H7 (cell line): ENCODE results near the gene STYXL1. TPM values are rescaled to one million over a fixed set of nuclear protein-coding genes. Genes with fewer than 3 reads are reported as not detected.
A peak's percentile ranks its signal among the peaks of the same experiment; 100 is the strongest.

ENCODE experiments used
- DNase-seq: peaks from one replicate; pipeline ENCODE4 v3.0.0; 2012
- H3K27me3 ChIP-seq: 2 replicates; pipeline ENCODE4 v1.6.0; 2011; ENCODE audit warnings: mild to moderate bottlenecking, low read length; ENCODE audit not compliant: control insufficient read depth, insufficient read depth
- H3K36me3 ChIP-seq: replicated peaks from 2 replicates; pipeline ENCODE4 v1.5.1; 2011; ENCODE audit warnings: low read length; ENCODE audit not compliant: control insufficient read depth, insufficient read depth
- H3K4me3 ChIP-seq: 2 replicates; pipeline ENCODE4 v1.5.1; 2011; ENCODE audit warnings: low read depth, mild to moderate bottlenecking, control low read depth, low read length, moderate library complexity; ENCODE audit not compliant: insufficient read depth
- total RNA-seq: library from RNA; depleted of rRNA; stranded (reverse); fragments of >200 nt; shearing (Covaris generic); gene quantifications from 2 replicates; pipeline ENCODE4 v1.2.3, GENCODE V29; 2014

The STYXL1 gene
- total RNA-seq, 1 experiment from 2014 or later: 53.1 TPM

DNA sequence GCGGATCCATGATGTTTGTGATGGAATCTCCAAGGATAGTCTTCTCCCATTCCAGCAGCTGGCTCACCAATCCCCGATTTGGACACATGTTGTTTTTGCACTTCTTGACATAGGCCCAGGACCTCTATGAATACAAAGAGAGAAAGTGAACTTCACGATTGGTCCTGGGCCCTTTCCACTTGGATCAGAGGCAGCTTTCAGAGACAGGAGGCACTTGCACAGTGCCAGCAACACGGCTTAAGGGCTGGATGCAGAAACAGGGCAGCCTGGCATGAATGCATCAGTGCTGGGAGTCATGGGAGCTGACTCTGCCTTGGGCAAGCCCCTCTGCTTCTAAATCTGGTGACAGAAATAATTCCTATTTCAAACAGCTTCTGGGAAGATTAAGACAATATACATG lies 51.3 kb downstream of the STYXL1 start:
- no peak overlapping the region for H3K4me3 ChIP-seq
- H3K27me3 ChIP-seq: no peaks in the 10 kb centered on the region
- no peak for DNase-seq
- H3K36me3 ChIP-seq: no peaks in the 10 kb centered on the region; the same call in none of the 2 replicates

DNA sequence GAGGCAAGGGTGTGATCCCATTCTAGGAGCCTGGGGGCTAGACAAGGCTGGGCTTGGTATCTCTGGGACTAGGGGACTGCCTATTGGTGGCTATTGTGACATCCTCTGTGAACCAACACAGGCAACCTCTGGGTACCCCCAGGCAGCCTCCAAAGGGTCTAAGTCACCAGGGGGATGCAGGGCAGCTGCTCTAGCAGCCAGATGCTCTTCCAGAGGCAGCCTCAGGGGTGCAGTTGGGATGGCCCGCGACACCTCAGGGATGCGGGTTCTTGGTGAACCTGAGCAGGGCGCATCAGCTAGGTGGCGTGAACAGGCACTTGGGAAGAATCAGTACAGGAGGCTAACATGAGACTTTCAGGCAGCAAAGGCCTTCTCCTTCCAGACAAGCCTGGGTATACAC lies 51.8 kb downstream of the STYXL1 start:
- H3K36me3 ChIP-seq: no peaks in the 10 kb centered on the region; the same call in none of the 2 replicates
- no peak overlapping the region for H3K4me3 ChIP-seq
- H3K27me3 ChIP-seq: no peaks in the 10 kb centered on the region
- DNase-seq: peak; percentile 16

DNA sequence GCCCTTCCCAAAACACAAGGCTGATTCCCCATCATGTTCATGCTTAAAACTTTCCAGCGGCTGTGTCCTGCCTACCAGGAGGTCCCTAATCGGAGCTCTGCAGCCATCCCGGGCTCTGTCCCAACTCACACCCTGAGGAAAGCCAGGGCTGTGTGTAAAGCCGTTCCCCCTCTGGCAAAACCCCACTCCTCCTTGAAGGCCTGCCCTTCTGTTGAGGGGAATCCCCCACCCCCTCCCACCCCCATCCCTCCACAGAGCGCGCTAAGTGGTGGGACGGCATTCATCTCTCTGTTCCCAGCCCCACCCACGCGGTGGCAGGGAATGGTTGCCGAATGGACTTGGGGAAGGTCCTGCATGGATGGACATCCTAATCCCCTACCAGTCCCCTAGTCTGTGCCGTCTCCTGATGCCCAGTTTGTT lies 52.7 kb downstream of the STYXL1 start:
- peak; percentile 76 for DNase-seq
- Histone ChIP-seq H3K27me3 (no peaks in the 10 kb centered on the region), H3K36me3 (no peaks in the 10 kb centered on the region), H3K4me3 (peak overlapping the region; percentile 39; the same call in 1 of the 2 replicates)

DNA sequence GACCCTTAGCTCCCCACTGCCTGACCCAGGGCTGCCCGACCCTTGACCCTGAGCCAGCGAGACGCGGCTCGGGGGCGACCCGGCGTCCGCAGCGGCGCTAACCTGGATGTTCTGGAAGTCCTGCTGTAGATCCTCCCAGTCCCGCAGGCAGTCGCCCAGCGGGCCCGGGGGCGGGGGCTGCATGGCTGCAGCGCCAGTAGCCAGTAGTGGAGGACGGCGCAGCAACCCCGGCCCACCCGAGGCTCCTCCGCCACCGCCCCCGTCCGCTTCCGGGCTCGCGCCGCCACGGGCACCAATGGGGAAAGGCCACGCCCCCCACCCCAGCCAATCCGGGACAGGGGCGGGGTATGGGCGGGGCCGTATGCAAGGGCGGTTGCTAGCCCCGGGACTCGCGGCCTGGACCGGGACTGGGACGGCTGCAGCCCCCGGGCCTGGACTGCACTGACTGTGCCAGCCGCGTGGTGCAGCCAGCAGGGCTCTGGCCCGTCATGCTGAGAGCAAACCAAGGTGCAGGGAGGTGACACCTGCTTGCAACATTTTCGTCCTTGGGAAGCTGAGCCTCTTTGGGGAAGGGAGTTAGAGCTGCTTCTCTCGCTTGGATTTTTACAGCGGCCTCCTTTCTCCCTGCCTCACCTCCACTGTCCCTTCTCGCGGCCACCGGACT lies 53.3 kb downstream of the STYXL1 start, which contains the start of gene TMEM120A:
TMEM120A (minus strand) TSS at position 208 of the 664 bp plus-strand sequence; CDS start at position 183, 25 bp downstream.
- Histone ChIP-seq H3K4me3 (peak within 1 kb of the TSS; percentile 80), H3K27me3 (no peaks in the 10 kb centered on the region), H3K36me3 (no peaks in the 10 kb centered on the region)
- peak; percentile 100 for DNase-seq

DNA sequence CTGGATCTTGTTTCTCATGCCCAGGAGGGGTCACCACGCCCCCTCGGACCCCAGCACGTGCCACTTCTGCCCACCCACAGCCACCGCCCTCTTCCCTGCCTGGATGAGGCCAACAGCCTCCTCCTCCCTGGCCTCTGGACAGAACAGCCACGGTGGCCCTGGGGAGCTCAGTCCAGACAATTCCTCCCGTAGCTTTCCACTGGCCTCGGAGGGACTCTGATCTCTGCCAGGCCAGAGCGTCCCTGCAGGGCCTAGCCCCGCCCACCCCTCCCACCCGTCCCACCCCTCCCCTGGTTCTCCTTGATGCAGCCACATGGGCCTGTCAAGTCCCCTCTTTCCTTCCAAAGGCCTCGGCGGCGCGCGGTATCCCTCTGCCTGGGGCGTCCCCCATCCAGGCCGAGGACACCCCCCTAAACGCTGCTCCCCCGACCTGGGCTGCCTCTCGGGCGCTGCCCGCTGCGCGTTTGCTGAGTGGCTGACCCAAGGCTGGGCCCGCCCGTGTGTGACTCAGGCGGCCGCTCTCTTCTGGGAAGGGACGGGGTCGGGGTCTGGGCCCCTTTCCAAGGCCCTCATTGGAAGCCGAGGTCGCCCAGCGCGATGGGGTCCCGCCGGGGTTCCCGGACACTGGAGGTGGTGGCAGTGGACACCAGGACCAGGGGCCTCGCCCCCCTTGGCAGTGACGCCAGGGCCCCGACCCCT lies 54.0 kb downstream of the STYXL1 start:
- peak; percentile 98 for DNase-seq
- peak overlapping the region; percentile 80 for H3K4me3 ChIP-seq
- H3K36me3 ChIP-seq: no peaks in the 10 kb centered on the region
- no peaks in the 10 kb centered on the region for H3K27me3 ChIP-seq

DNA sequence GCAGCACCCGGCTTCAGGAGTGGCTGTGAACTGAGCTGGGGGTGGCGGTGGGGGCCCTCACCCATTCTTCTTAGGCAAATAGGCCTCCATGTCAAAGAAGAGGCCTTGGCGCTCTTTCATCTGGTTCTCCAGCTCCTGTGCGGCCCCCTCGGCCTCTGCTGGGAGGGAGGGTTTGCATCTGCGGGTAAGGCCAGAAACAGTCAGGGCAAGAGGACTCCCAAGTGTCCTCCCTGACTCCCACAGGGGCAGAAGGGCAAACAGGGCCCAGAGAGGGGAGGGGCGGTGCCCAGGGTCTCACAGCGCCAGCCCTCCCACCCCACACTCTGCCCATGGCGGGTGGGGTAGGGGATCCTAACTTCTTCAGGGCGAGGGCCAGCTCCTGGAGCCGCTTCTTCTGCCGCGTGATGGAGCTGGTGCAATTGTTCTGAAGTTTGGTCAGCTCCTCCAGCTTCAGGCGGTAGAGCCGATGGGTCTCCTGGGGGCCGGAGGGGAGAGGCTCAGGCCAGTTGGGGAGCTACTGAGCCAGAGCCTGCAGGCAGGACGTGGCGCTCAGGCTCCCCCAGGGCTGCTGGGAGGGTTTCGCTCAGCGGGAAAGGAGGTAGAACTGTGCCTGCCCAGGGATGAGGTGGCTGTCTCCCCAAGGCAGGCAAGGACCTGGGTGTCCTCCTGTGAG lies 55.6 kb downstream of the STYXL1 start:
- Histone ChIP-seq H3K27me3 (no peaks in the 10 kb centered on the region), H3K4me3 (no peak overlapping the region), H3K36me3 (no peaks in the 10 kb centered on the region)
- DNase-seq: peak; percentile 47

DNA sequence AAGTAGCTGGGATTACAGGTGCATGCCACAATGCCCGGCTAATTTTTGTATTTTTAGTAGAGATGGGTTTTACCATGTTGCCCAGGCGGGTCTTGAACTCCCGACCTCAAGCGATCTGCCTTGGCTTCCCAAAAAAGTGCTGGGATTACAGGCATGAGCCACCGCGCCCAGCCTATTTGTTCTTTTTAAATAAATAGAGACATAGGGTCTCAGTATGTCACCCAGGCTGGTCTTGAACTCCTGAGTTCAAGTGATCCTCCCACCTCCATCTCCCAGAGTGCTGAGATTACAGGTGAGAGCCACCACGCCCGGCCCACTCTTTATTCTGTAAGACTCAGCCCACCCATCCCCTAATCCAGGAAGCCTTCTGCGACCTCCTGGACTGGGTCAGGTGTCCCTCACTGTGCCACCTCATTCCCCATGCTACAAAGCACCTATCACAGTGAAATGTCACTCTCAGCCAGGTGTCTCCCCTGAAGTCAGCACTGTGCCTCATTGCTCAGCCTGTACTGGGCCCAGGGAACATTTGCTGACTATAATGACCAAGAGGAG lies 56.2 kb downstream of the STYXL1 start:
- Histone ChIP-seq H3K4me3 (no peak overlapping the region), H3K27me3 (no peaks in the 10 kb centered on the region), H3K36me3 (no peaks in the 10 kb centered on the region; the same call in 1 of the 2 replicates)
- DNase-seq: no peak

DNA sequence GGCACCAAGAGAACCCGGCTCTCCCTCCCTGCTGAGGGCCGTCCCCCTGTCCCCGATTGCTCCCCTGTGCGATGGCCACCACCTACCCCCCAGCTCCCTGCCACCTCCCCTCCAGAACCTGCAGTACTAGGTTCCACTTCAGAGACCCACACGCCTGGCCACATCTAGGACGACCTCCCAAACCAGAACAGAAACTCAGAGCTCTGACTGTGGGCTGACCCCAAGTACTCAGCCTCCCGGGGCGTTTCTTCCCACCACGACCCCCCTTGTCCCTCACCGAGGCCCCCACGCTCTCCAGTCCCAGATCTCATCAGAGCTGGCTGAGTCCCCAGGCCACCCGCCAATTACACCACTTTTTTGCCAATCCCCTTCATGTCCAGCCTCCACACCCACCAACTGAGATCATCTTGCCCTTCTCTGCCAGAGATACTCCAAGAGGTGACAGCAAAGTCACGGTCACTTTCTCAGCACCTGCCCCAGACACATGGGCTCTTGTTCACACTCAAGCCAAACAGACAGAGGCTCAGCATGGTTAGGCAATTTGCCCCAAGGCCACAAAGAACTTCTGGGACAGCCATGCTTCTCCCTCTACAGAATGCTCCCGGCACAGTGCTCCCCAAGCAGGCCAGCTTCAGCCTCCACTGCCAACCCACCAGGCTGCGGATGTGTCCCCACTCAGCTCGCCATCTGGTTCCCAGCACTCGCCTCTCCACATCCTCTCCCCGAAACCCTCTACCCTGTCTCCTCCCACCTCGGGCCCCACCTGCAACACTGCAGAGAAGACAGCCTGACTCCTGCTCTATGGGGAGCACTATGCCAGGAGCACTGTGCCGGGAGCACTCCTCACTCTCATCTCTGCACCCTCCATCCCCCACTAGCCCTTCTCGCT lies 58.1 kb downstream of the STYXL1 start:
- no peak for DNase-seq
- no peaks in the 10 kb centered on the region for H3K27me3 ChIP-seq
- no peak overlapping the region for H3K4me3 ChIP-seq
- peaks cover 5% of the 10 kb centered on the region for H3K36me3 ChIP-seq

DNA sequence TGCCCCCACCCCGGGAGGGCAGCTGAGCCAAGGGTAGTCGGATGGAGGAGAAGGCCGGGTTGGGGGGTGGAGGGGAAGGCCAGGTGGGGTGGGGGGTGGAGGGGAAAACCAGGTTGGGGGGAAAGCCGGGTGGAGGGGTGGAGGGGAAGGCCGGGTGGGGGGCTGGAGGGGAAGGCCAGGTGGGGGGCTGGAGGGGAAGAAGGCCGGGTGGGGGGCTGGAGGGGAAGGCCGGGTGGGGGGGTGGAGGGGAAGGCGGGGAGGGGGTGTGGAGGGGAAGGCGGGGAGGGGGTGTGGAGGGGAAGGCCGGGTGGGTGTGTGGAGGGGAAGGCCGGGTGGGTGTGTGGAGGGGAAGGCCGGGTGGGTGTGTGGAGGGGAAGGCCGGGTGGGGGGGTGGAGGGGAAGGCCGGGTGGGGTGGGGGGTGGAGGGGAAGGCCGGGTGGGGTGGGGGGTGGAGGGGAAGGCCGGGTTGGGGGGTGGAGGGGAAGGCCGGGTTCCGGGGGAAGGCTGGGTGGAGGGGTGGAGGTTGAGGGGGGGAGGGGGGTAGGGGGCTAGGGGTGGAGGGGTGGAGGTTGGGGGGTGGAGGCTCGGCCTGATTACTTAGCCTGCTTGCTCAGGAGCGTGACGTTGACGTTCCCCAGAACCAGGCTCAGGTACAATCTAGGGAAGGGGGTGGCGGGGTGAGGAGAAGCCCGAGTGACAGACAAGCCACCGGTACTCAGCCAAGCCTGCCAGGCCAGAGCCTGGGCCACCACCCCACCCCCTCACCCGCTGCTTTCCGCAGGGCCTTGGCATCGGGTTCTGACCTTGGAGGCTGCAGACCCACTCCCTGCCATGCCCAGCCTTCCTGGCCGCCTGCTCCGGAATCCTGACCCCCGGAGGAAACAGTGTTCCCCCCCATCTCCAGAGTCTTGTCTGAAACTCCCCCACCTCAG lies 59.0 kb downstream of the STYXL1 start:
- peaks cover 5% of the 10 kb centered on the region for H3K36me3 ChIP-seq
- peak; percentile 85 for DNase-seq
- no peak overlapping the region for H3K4me3 ChIP-seq
- H3K27me3 ChIP-seq: no peaks in the 10 kb centered on the region

DNA sequence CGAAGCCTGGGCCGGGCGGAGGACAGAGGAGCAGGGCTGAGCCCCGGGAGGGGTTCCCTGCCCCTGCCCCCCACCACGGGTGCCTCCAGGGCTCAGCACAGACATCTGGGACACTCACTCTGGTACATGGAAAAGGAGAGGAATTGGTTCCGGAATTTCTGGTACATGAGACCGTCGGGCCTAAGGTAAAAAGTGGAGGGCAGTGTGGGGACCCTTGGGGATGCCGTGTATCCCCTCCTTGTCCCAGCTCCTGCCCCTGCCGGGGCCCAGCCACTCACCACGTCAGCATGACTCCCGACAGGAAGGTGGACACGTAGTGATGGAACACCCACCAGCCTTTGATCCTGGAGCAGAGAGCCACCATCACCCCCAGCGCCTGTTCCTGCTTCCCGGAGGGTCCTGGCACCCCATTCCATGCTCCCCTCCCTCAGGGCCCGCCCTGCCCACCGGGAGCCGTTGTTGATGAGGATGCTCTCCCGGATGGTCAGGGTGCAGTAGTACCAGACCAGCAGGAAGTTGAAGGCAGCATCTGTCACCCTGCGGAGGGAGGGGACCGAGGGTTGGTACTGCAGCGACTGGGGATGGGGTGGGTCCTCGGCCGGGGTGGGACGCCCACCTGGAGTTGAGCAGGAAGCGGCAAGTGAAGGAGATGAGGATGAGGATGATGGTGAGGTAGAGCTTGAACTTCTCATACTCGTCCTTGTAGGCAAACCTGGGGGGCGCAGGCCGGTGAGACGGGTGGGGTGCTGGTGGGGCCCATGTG lies 59.8 kb downstream of the STYXL1 start:
- peak; percentile 65 for DNase-seq
- no peak overlapping the region for H3K4me3 ChIP-seq
- peaks cover 10% of the 10 kb centered on the region for H3K36me3 ChIP-seq
- no peaks in the 10 kb centered on the region for H3K27me3 ChIP-seq

DNA sequence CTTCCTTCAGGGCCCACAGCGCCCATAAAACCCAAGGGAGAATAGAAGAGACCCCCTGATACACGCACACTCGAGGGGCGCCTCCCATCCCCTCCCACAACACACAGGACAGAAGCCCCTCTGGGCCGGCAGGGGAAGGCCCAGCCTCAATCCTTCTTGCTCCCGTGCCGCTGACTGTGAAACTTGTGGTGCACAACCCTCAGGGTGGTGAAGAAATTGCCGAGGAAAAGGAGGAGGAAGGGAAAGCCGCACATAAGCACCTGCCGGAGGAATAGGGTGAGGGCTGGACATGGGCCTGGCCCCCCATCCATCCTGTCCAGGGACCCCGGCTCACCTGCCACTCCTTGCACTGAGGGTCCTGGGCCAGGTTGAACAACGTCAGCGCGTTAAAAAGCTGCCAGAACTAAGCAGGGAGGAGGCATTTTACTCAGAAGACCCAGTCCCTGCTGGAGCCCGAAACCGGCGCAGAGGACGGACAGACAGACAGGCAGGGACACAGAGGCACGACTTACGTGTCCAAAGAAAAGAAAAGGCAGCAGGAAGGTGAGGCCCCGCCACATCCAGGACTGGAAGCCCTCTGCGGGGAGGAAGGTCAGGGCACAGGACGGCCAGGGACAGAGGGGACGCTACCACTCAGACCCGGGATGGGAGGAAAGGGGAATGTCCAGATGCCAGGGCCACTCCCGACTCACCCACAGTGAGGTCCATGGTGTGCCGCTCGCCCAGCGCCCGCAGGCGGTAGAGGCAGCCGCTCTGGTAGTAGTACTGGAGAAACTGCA lies 60.6 kb downstream of the STYXL1 start:
- Histone ChIP-seq H3K36me3 (peaks cover 10% of the 10 kb centered on the region), H3K27me3 (no peaks in the 10 kb centered on the region), H3K4me3 (no peak overlapping the region)
- DNase-seq: peak; percentile 63

DNA sequence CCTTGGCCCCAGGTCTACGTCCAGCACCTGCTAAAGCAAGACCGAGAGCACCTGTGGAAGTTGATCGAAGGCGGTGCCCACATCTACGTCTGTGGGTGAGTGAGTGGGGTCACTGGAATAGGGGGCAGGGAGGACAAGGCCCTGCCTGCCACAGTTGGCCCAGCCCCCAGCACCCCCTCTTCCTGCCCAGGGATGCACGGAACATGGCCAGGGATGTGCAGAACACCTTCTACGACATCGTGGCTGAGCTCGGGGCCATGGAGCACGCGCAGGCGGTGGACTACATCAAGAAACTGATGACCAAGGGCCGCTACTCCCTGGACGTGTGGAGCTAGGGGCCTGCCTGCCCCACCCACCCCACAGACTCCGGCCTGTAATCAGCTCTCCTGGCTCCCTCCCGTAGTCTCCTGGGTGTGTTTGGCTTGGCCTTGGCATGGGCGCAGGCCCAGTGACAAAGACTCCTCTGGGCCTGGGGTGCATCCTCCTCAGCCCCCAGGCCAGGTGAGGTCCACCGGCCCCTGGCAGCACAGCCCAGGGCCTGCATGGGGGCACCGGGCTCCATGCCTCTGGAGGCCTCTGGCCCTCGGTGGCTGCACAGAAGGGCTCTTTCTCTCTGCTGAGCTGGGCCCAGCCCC lies 61.5 kb downstream of the STYXL1 start:
- Histone ChIP-seq H3K36me3 (peaks cover 13% of the 10 kb centered on the region), H3K4me3 (no peak overlapping the region), H3K27me3 (no peaks in the 10 kb centered on the region)
- DNase-seq: no peak
